Mesenchymal stem cell (in vitro differentiated cells and primary cell): ENCODE results near the gene ALOX12.

Source experiments
- DNase-seq: peaks from one replicate; pipeline ENCODE4 v3.0.0-alpha.2; 2013
- H2AFZ ChIP-seq: one replicate; pipeline ENCODE4 v1.6.1; 2013; ENCODE audit warnings: low read depth, mild to moderate bottlenecking, control low read depth, inconsistent platforms, low read length, moderate library complexity
- H2AK5ac ChIP-seq: 2 replicates; pipeline ENCODE4 v1.6.1; 2013; ENCODE audit warnings: low read length, moderate library complexity, mild to moderate bottlenecking, inconsistent platforms; ENCODE audit not compliant: severe bottlenecking
- H2BK120ac ChIP-seq: one replicate; pipeline ENCODE4 v1.6.1; 2013; ENCODE audit warnings: low read depth, mild to moderate bottlenecking, inconsistent platforms, low read length, moderate library complexity
- H2BK12ac ChIP-seq, 2 experiments: one replicate each; pipeline ENCODE4 v1.6.1; 2013; ENCODE audit warnings: inconsistent platforms in 2 of 2, low read length in 2 of 2, mild to moderate bottlenecking in 2 of 2, moderate library complexity in 2 of 2, control low read depth in 1 of 2
- H2BK15ac ChIP-seq: one replicate; pipeline ENCODE4 v1.6.1; 2013; ENCODE audit warnings: mild to moderate bottlenecking, low read depth, inconsistent platforms; ENCODE audit not compliant: poor library complexity, severe bottlenecking
- H2BK5ac ChIP-seq: 2 replicates; pipeline ENCODE4 v1.6.1; 2013; ENCODE audit warnings: low read depth, mild to moderate bottlenecking, low read length, control low read depth, inconsistent platforms; ENCODE audit not compliant: poor library complexity, severe bottlenecking
- H3K14ac ChIP-seq, 2 experiments: one replicate each; pipeline ENCODE4 v1.6.1; 2013; ENCODE audit warnings: inconsistent platforms in 2 of 2, low read length in 2 of 2, control low read depth in 1 of 2, mild to moderate bottlenecking in 1 of 2, moderate library complexity in 1 of 2
- H3K18ac ChIP-seq, 2 experiments: one replicate each; pipeline ENCODE4 v1.6.1; 2013; ENCODE audit warnings: inconsistent platforms in 2 of 2, low read length in 2 of 2, control low read depth in 1 of 2, low read depth in 1 of 2, mild to moderate bottlenecking in 1 of 2
- H3K23ac ChIP-seq, 2 experiments: one replicate each; pipeline ENCODE4 v1.6.1; 2013; ENCODE audit warnings: inconsistent platforms in 2 of 2, low read length in 2 of 2, mild to moderate bottlenecking in 2 of 2, moderate library complexity in 2 of 2, control low read depth in 1 of 2
- H3K27ac ChIP-seq: 2 replicates; pipeline ENCODE4 v1.5.1; 2013; ENCODE audit warnings: mild to moderate bottlenecking, moderate library complexity, low read length, control low read depth, inconsistent platforms; ENCODE audit not compliant: poor library complexity, severe bottlenecking
- H3K27me3 ChIP-seq, 2 experiments: 2 replicates each; pipeline versions ENCODE4 v1.6.1 to v1.7.0; 2013; ENCODE audit warnings: low read length in 2 of 2, mild to moderate bottlenecking in 2 of 2, moderate library complexity in 2 of 2, control low read depth in 1 of 2, inconsistent platforms in 1 of 2; ENCODE audit not compliant: control insufficient read depth in 1 of 2, insufficient read depth in 1 of 2
- H3K36me3 ChIP-seq, 2 experiments: 2 replicates each; pipeline versions ENCODE4 v1.6.1 to v1.7.0; 2013; ENCODE audit warnings: low read length in 2 of 2, control low read depth in 1 of 2, inconsistent platforms in 1 of 2, low read depth in 1 of 2, mild to moderate bottlenecking in 1 of 2; ENCODE audit not compliant: insufficient read depth in 2 of 2, control insufficient read depth in 1 of 2
- H3K4ac ChIP-seq, 2 experiments: one replicate each; pipeline ENCODE4 v1.6.1; 2013; ENCODE audit warnings: inconsistent platforms in 2 of 2, low read length in 2 of 2, mild to moderate bottlenecking in 2 of 2, moderate library complexity in 2 of 2, control low read depth in 1 of 2, low read depth in 1 of 2
- H3K4me1 ChIP-seq: 2 replicates; pipeline ENCODE4 v1.6.1; 2013; ENCODE audit warnings: low read depth, low read length, control low read depth; ENCODE audit not compliant: control insufficient read depth, insufficient read depth
- H3K4me2 ChIP-seq: 2 replicates; pipeline ENCODE4 v1.6.1; 2013; ENCODE audit warnings: low read length, mild to moderate bottlenecking, inconsistent platforms; ENCODE audit not compliant: poor library complexity, severe bottlenecking
- H3K4me3 ChIP-seq, 2 experiments: 2 replicates each; pipeline versions ENCODE4 v1.5.1 to v1.7.0; 2013; ENCODE audit warnings: low read length in 2 of 2, mild to moderate bottlenecking in 2 of 2, control low read depth in 1 of 2, low read depth in 1 of 2; ENCODE audit not compliant: insufficient read depth in 1 of 2
- H3K79me1 ChIP-seq: replicated peaks from 2 replicates; pipeline ENCODE4 v1.6.1; 2013; ENCODE audit warnings: mild to moderate bottlenecking, control low read depth, low read length, inconsistent platforms; ENCODE audit not compliant: poor library complexity, severe bottlenecking
- H3K9ac ChIP-seq: 2 replicates; pipeline ENCODE4 v1.7.0; 2013; ENCODE audit warnings: mild to moderate bottlenecking, low read length, moderate library complexity
- H3K9me3 ChIP-seq: 2 replicates; pipeline ENCODE4 v1.7.0; 2013; ENCODE audit warnings: mild to moderate bottlenecking, low read length; ENCODE audit not compliant: control insufficient read depth
- H4K8ac ChIP-seq: one replicate; pipeline ENCODE4 v1.6.1; 2013; ENCODE audit warnings: inconsistent platforms, mild to moderate bottlenecking, low read length, moderate library complexity
- H4K91ac ChIP-seq: one replicate; pipeline ENCODE4 v1.6.1; 2013; ENCODE audit warnings: mild to moderate bottlenecking, low read length, inconsistent platforms
- WGBS: methylation state at CpG from one replicate; pipeline ENCODE4 v1.1.7; 2013; ENCODE audit warnings: mixed read lengths; 5-methylcytosine and 5-hydroxymethylcytosine counted together

The ALOX12 gene

GRCh38 chr17:7039832-7040231 is 44.0 kb downstream of the ALOX12 start:
- Histone ChIP-seq H2AFZ (no peak overlapping the region), H3K9ac (no peak overlapping the region), H2AK5ac (no peak overlapping the region), H3K4me2 (no peak overlapping the region), H2BK120ac (no peak overlapping the region), H4K91ac (no peak overlapping the region), H3K18ac (no peak overlapping the region), H2BK12ac (no peak overlapping the region), H3K36me3 (peaks cover 0 to 3% of the 10 kb centered on the region in 2 experiments), H2BK15ac (no peak overlapping the region), H3K14ac (no peak overlapping the region), H3K4me1 (peaks cover 42% of the 10 kb centered on the region), H3K79me1 (peaks cover 12% of the 10 kb centered on the region), H3K4me3 (no peak overlapping the region), H3K4ac (no peak overlapping the region), H4K8ac (no peak overlapping the region), H3K9me3 (no peaks in the 10 kb centered on the region), H2BK5ac (no peak overlapping the region), H3K27ac (no peak overlapping the region), H3K23ac (no peak overlapping the region), H3K27me3 (peaks cover 31 to 33% of the 10 kb centered on the region in 2 experiments)
- DNase-seq = no peak
- WGBS = 97% methylated on average over 5 of the region's 5 CpGs

- Histone ChIP-seq H3K4ac (peak overlapping the region in 1 of 2 experiments; percentile 6), H3K36me3 (peaks cover 0 to 3% of the 10 kb centered on the region in 2 experiments), H3K9ac (no peak overlapping the region), H4K8ac (peak overlapping the region; percentile 57), H2BK5ac (no peak overlapping the region), H4K91ac (peak overlapping the region; percentile 78), H3K79me1 (peaks cover 4% of the 10 kb centered on the region), H2BK15ac (peak overlapping the region; percentile 36), H3K4me1 (peaks cover 41% of the 10 kb centered on the region), H3K27me3 (peaks cover 45 to 46% of the 10 kb centered on the region in 2 experiments), H3K23ac (no peak overlapping the region), H3K18ac (peak overlapping the region in 1 of 2 experiments; percentile 46), H2AFZ (no peak overlapping the region), H3K4me3 (no peak overlapping the region), H3K27ac (no peak overlapping the region), H3K14ac (no peak overlapping the region), H3K4me2 (peak overlapping the region; percentile 18), H2BK12ac (peak overlapping the region in 1 of 2 experiments; percentile 66), H3K9me3 (no peaks in the 10 kb centered on the region), H2AK5ac (no peak overlapping the region), H2BK120ac (peak overlapping the region; percentile 19)
- DNase-seq = no peak
- WGBS = 27% methylated on average over 39 of the region's 43 CpGs
Measured at GRCh38 chr17:7041607-7042500, 46.0 kb downstream of the ALOX12 start.

GRCh38 chr17:7042501-7043181 is 46.8 kb downstream of the ALOX12 start:
- no peak overlapping the region for H3K4me2 ChIP-seq
- H2AK5ac ChIP-seq = no peak overlapping the region
- WGBS = 13% methylated on average over 52 of the region's 53 CpGs
- peak overlapping the region; percentile 78 for H4K91ac ChIP-seq
- no peak overlapping the region for H2AFZ ChIP-seq
- H3K23ac ChIP-seq = no peak overlapping the region
- peaks cover 41% of the 10 kb centered on the region for H3K4me1 ChIP-seq
- H3K79me1 ChIP-seq = peaks cover 4% of the 10 kb centered on the region
- peak overlapping the region in 1 of 2 experiments; percentile 68 for H3K4me3 ChIP-seq
- peak overlapping the region in 1 of 2 experiments; percentile 6 for H3K4ac ChIP-seq
- DNase-seq = no peak
- peak overlapping the region; percentile 92 for H4K8ac ChIP-seq
- peaks cover 46 to 50% of the 10 kb centered on the region in 2 experiments for H3K27me3 ChIP-seq
- H3K9me3 ChIP-seq = no peaks in the 10 kb centered on the region
- no peak overlapping the region for H3K27ac ChIP-seq
- peaks cover 0 to 3% of the 10 kb centered on the region in 2 experiments for H3K36me3 ChIP-seq
- no peak overlapping the region for H2BK5ac ChIP-seq
- no peak overlapping the region for H2BK12ac ChIP-seq
- H2BK120ac ChIP-seq = no peak overlapping the region
- peak overlapping the region; percentile 36 for H2BK15ac ChIP-seq
- peak overlapping the region; percentile 68 for H3K9ac ChIP-seq
- peak overlapping the region; percentile 46 to 88 for H3K18ac ChIP-seq
- H3K14ac ChIP-seq = no peak overlapping the region

GRCh38 chr17:7043182-7043496 is 47.3 kb downstream of the ALOX12 start:
- peak overlapping the region; percentile 92 for H3K4me2 ChIP-seq
- peaks cover 2% of the 10 kb centered on the region for H3K79me1 ChIP-seq
- H2AFZ ChIP-seq = peak overlapping the region; percentile 87
- H4K91ac ChIP-seq = peak overlapping the region; percentile 92
- no peak overlapping the region for H2AK5ac ChIP-seq
- H2BK15ac ChIP-seq = peak overlapping the region; percentile 84
- H2BK12ac ChIP-seq = peak overlapping the region in 1 of 2 experiments; percentile 90
- no peak for DNase-seq
- H3K4ac ChIP-seq = peak overlapping the region; percentile 1 to 60
- H3K27me3 ChIP-seq = peaks cover 46 to 53% of the 10 kb centered on the region in 2 experiments
- H2BK5ac ChIP-seq = no peak overlapping the region
- peak overlapping the region; percentile 92 for H4K8ac ChIP-seq
- no peak overlapping the region for H3K27ac ChIP-seq
- 6% methylated on average over 21 of the region's 21 CpGs for WGBS
- peaks cover 0 to 1% of the 10 kb centered on the region in 2 experiments for H3K36me3 ChIP-seq
- H3K4me3 ChIP-seq = peak overlapping the region; percentile 37 to 68
- H3K18ac ChIP-seq = peak overlapping the region; percentile 75 to 88
- peaks cover 41% of the 10 kb centered on the region for H3K4me1 ChIP-seq
- peak overlapping the region in 1 of 2 experiments; percentile 85 for H3K14ac ChIP-seq
- peak overlapping the region in 1 of 2 experiments; percentile 16 for H3K23ac ChIP-seq
- H3K9me3 ChIP-seq = no peaks in the 10 kb centered on the region
- no peak overlapping the region for H2BK120ac ChIP-seq
- peak overlapping the region; percentile 68 for H3K9ac ChIP-seq
